ENCODE results near the gene PADI1.

GRCh38 chr1:17289721-17290120 is 84.8 kb downstream of the PADI1 start:
- TF ChIP-seq CTCF (IDR thresholded peaks at IDR 0.05; ENCODE audit: borderline replicate concordance, extremely low read depth, low read length, poor library complexity, severe bottlenecking) (no peak), EZH2 (IDR thresholded peaks at IDR 0.05; ENCODE audit: borderline replicate concordance, low read depth, low read length, severe bottlenecking) (no peak)
